Smooth muscle cell (in vitro differentiated cells): Measurements from ENCODE around the gene GORASP2. TPM values are rescaled to one million over a fixed set of nuclear protein-coding genes. Genes with fewer than 3 reads are reported as not detected.

Source experiments
- DNase-seq: peaks from one replicate; lab custom pipeline; 2025; ENCODE audit not compliant: unreplicated experiment; lab: John Stamatoyannopoulos, UW
- H2AFZ ChIP-seq: fragments of 200-600 bp; sonication (generic); 2 replicates; pipeline ENCODE4 v1.6.0; 2016; ENCODE audit warnings: antibody characterized with exemption, low read depth, mild to moderate bottlenecking
- H3F3A ChIP-seq: fragments of 200-600 bp; sonication (generic); 2 replicates; pipeline ENCODE4 v1.6.0; 2017; ENCODE audit warnings: antibody characterized with exemption, low read depth
- H3K27ac ChIP-seq: fragments of 200-600 bp; sonication (generic); 2 replicates; pipeline ENCODE4 v1.5.1; 2016; ENCODE audit warnings: low read depth, mild to moderate bottlenecking
- H3K27me3 ChIP-seq: fragments of 200-600 bp; sonication (generic); 2 replicates; pipeline ENCODE4 v1.6.1; 2016; ENCODE audit warnings: low read depth, mild to moderate bottlenecking
- H3K36me3 ChIP-seq: fragments of 200-600 bp; sonication (generic); 2 replicates; pipeline ENCODE4 v1.5.1; 2016; ENCODE audit warnings: low read depth
- H3K4me1 ChIP-seq: fragments of 200-600 bp; sonication (generic); 2 replicates; pipeline ENCODE4 v1.5.1; 2016; ENCODE audit warnings: low read depth
- H3K4me2 ChIP-seq: fragments of 200-600 bp; sonication (generic); 2 replicates; pipeline ENCODE4 v1.6.0; 2016; ENCODE audit warnings: mild to moderate bottlenecking
- H3K4me3 ChIP-seq: fragments of 200-600 bp; sonication (generic); 2 replicates; pipeline ENCODE4 v1.5.1; 2016; ENCODE audit warnings: mild to moderate bottlenecking
- H3K79me2 ChIP-seq: fragments of 200-600 bp; sonication (generic); 2 replicates; pipeline ENCODE4 v1.6.0; 2016; ENCODE audit warnings: low read depth, mild to moderate bottlenecking
- H3K9ac ChIP-seq: fragments of 200-600 bp; sonication (generic); 2 replicates; pipeline ENCODE4 v1.6.0; 2016; ENCODE audit warnings: low read depth
- H3K9me3 ChIP-seq: fragments of 200-600 bp; sonication (generic); replicated peaks from 2 replicates; pipeline ENCODE4 v1.5.1; 2016; ENCODE audit warnings: low read depth
- H4K20me1 ChIP-seq: fragments of 200-600 bp; sonication (generic); 2 replicates; pipeline ENCODE4 v1.6.0; 2016; ENCODE audit warnings: low read depth
- WGBS: methylation state at CpG from one replicate; pipeline ENCODE4 v1.1.7; 2016; ENCODE audit warnings: low lambda C conversion rate; 5-methylcytosine and 5-hydroxymethylcytosine counted together
- polyA plus RNA-seq: library from polyadenylated mRNA; unstranded; fragments of >200 nt; fragmentation: Nextera tagmentation; extraction: Ambion mirVana; gene quantifications from 2 replicates; pipeline ENCODE4 v1.2.1, GENCODE V29; 2016
- total RNA-seq: library from RNA; depleted of rRNA; stranded (reverse); fragments of >200 nt; gene quantifications from 2 replicates; pipeline ENCODE4 v1.2.3, GENCODE V29; 2014
- TF ChIP-seq, protein P1 (sequence below): fragments of 200-600 bp; sonication (generic); IDR thresholded peaks from 2 replicates; pipeline ENCODE4 v1.5.1; 2017; ENCODE audit warnings: borderline replicate concordance, mild to moderate bottlenecking, antibody characterized with exemption; ENCODE audit not compliant: insufficient read depth, poor library complexity, severe bottlenecking

GORASP2 gene
- total and polyA plus RNA-seq, 2 experiments from 2014 or later, result 66.2 to 123 TPM

DNA sequence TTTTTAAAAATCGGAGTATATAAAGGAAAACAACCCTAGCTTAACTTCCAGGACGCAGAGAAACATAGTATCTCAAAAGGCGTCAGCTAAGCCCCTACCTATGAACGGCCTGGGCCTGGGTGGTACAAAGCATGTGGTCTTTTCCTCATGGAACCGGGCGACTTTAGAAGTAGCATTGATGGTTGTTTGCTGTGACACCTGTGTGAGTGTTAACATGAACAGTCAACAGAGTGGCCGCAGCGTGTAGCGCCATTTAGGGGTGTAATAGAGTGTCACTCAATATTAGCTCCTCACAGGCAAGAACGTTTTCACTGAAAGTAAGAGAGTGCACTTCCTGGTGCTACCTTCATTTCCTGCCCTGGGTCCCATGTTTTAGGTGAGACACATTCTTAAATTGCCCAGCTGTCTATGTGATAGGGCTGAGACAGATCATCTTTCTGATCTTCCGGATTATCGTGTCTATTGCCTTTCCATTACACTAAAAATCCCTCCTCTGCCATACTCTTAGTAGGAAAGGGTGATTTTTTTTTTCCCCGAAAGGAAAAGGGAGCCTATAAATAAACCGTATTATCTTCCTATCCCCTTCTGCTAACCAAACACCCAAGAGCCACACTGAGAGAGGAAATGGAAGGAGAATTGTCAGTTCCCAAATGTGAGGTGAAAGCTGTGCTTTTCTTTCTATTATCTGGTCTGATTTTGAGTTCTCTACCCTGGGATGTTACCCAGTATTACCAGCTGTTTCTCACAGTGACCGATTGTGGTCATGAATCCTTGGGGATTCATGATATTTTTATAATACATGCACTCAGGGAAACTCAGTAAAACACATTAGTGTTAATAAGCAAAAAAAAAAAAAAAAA is 1.3 kb downstream of the GORASP2 start:
- peak overlapping the region; percentile 96 for H3K4me2 ChIP-seq
- TF ChIP-seq, protein P1, sequence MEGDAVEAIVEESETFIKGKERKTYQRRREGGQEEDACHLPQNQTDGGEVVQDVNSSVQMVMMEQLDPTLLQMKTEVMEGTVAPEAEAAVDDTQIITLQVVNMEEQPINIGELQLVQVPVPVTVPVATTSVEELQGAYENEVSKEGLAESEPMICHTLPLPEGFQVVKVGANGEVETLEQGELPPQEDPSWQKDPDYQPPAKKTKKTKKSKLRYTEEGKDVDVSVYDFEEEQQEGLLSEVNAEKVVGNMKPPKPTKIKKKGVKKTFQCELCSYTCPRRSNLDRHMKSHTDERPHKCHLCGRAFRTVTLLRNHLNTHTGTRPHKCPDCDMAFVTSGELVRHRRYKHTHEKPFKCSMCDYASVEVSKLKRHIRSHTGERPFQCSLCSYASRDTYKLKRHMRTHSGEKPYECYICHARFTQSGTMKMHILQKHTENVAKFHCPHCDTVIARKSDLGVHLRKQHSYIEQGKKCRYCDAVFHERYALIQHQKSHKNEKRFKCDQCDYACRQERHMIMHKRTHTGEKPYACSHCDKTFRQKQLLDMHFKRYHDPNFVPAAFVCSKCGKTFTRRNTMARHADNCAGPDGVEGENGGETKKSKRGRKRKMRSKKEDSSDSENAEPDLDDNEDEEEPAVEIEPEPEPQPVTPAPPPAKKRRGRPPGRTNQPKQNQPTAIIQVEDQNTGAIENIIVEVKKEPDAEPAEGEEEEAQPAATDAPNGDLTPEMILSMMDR, result no peak
- peak overlapping the region; percentile 98 for H3K4me3 ChIP-seq
- H3K79me2 ChIP-seq, result peaks cover 62% of the 10 kb centered on the region
- 12% methylated on average over 15 of the region's 15 CpGs for WGBS
- DNase-seq, result no peak
- peaks cover 8% of the 10 kb centered on the region for H3F3A ChIP-seq
- H2AFZ ChIP-seq, result no peak overlapping the region
- no peaks in the 10 kb centered on the region for H3K36me3 ChIP-seq
- peaks cover 25% of the 10 kb centered on the region for H3K4me1 ChIP-seq
- H3K27me3 ChIP-seq, result no peaks in the 10 kb centered on the region
- H3K9me3 ChIP-seq, result no peaks in the 10 kb centered on the region
- peak overlapping the region; percentile 99 for H3K9ac ChIP-seq
- H4K20me1 ChIP-seq, result peaks cover 56% of the 10 kb centered on the region
- peak overlapping the region; percentile 93 for H3K27ac ChIP-seq

DNA sequence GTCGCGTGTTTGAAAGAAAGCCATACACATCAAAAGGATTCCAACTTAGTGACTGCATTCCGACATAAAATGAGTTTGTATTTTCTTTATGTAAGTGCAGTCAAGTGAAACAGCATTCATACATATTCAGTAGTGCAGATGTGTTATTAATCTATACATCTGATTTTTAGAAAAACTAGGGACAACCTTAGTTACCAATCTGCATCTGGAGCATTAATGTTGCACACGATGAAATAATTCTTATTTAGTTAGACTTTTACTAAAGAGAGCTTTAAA is 1.9 kb downstream of the GORASP2 start:
- H3K79me2 ChIP-seq, result peaks cover 68% of the 10 kb centered on the region
- WGBS, result 44% methylated on average over 4 of the region's 4 CpGs
- TF ChIP-seq, protein P1, result no peak
- H3K27ac ChIP-seq, result peak overlapping the region; percentile 93
- peak overlapping the region; percentile 98 for H3K4me3 ChIP-seq
- H3K9me3 ChIP-seq, result no peaks in the 10 kb centered on the region
- H3K4me2 ChIP-seq, result peak overlapping the region; percentile 96
- H3F3A ChIP-seq, result peaks cover 8% of the 10 kb centered on the region
- H4K20me1 ChIP-seq, result peaks cover 62% of the 10 kb centered on the region
- peaks cover 25% of the 10 kb centered on the region for H3K4me1 ChIP-seq
- no peak for DNase-seq
- no peaks in the 10 kb centered on the region for H3K36me3 ChIP-seq
- no peaks in the 10 kb centered on the region for H3K27me3 ChIP-seq
- H2AFZ ChIP-seq, result no peak overlapping the region
- peak overlapping the region; percentile 99 for H3K9ac ChIP-seq

DNA sequence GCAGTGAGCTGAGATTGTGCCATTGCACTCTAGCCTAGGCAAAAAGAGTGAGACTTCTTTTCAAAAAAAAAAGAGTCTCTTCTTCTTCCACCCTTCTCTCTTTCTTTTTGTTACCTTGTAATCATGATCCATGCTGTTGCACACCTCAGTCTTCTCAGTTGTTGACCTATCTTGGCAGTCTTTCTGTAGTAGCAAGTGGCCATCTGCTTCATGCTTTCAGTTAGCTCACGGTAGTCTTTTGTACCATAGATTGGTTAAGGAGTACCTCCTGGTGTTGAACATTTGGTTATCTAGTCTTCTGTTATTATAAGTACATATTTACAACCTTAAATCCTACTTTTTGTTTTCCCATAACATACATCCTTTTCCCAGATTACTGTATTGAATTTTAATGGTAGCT is 3.1 kb downstream of the GORASP2 start:
- peaks cover 8% of the 10 kb centered on the region for H3F3A ChIP-seq
- DNase-seq, result no peak
- peaks cover 25% of the 10 kb centered on the region for H3K4me1 ChIP-seq
- H3K36me3 ChIP-seq, result no peaks in the 10 kb centered on the region
- peaks cover 74% of the 10 kb centered on the region for H4K20me1 ChIP-seq
- TF ChIP-seq, protein P1, result no peak
- no peaks in the 10 kb centered on the region for H3K9me3 ChIP-seq
- no peak overlapping the region for H3K4me3 ChIP-seq
- no peak overlapping the region for H2AFZ ChIP-seq
- WGBS, result 86% methylated on average over 1 of the region's 1 CpG
- H3K27me3 ChIP-seq, result no peaks in the 10 kb centered on the region
- peak overlapping the region; percentile 96 for H3K4me2 ChIP-seq
- no peak overlapping the region for H3K9ac ChIP-seq
- peaks cover 81% of the 10 kb centered on the region for H3K79me2 ChIP-seq
- no peak overlapping the region for H3K27ac ChIP-seq

DNA sequence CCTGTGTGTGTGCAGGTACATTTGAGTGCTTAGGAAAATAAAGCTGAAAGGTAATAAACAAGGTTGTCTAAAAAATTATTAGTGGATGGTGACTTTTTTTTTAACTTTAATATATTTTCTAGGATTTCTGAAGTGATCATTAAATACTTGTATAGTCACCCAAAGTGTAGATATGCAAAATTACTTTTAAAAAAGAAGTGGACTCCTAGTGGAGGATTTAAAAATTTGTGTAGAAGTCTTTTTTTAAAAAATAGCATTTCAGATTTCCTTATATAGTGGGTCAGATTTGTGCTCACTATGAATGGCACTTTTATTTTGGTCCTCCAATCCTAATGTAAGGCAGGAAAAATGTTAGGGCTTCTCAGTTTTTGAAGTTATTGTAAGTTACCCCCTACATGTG is 3.9 kb downstream of the GORASP2 start:
- Histone ChIP-seq H3K27ac (peak overlapping the region; percentile 1), H3K9me3 (no peaks in the 10 kb centered on the region), H3K4me2 (no peak overlapping the region), H4K20me1 (peaks cover 82% of the 10 kb centered on the region), H3K4me1 (peaks cover 21% of the 10 kb centered on the region), H3K4me3 (no peak overlapping the region), H3K36me3 (no peaks in the 10 kb centered on the region), H3F3A (peaks cover 6% of the 10 kb centered on the region), H3K9ac (no peak overlapping the region), H2AFZ (no peak overlapping the region), H3K79me2 (peaks cover 88% of the 10 kb centered on the region), H3K27me3 (no peaks in the 10 kb centered on the region)
- DNase-seq, result no peak
- TF ChIP-seq, protein P1, result peak; percentile 9
